ENCODE data around the gene DNAJB1. TPM values are rescaled to one million over a fixed set of nuclear protein-coding genes. Genes with fewer than 3 reads are reported as not detected.

Gene DNAJB1
- polyA plus RNA-seq, 6 donors from 2014 or later: 73.1 to 113 (median 75.9) TPM

- H3K27me3 Mint-ChIP-seq: peaks cover 18 to 51% (median 43%) of the 10 kb centered on the region in 3 donors
- H3K27ac Mint-ChIP-seq: peak overlapping the region in 1 of 6 donors; percentile 67
- no peak for DNase-seq
- H3K4me3 Mint-ChIP-seq: peak overlapping the region in 1 of 8 donors; percentile 35
- no peaks in the 10 kb centered on the region for H3K9me3 Mint-ChIP-seq
- peaks cover 16 to 30% (median 28%) of the 10 kb centered on the region in 3 donors for H3K4me1 Mint-ChIP-seq
- no peak for ATAC-seq (ENCODE audit: low read depth in 2 of 2)
- no peaks in the 10 kb centered on the region for H3K36me3 Mint-ChIP-seq
These were observed 41.9 kb downstream of the DNAJB1 start for GRCh38 chr19:14476327-14476672.

GRCh38 chr19:14475251-14476073 is 42.7 kb downstream of the DNAJB1 start, which contains the start of gene PTGER1:
PTGER1 (minus strand) TSS chr19:14475354; CDS start chr19:14474320, 1,034 bp downstream.
- H3K9me3 Mint-ChIP-seq: no peaks in the 10 kb centered on the region
- DNase-seq (no peak), ATAC-seq (ENCODE audit: low read depth in 2 of 2) (no peak)
- H3K27ac Mint-ChIP-seq: peak within 1 kb of the TSS in 1 of 6 donors; percentile 67
- H3K4me3 Mint-ChIP-seq: peak within 1 kb of the TSS in 5 of 8 donors; percentile 21 to 61 (median 40)
- peaks cover 16 to 30% (median 28%) of the 10 kb centered on the region in 3 donors for H3K4me1 Mint-ChIP-seq
- peaks cover 18 to 51% (median 43%) of the 10 kb centered on the region in 3 donors for H3K27me3 Mint-ChIP-seq
- H3K36me3 Mint-ChIP-seq: no peaks in the 10 kb centered on the region

GRCh38 chr19:14474827-14475226 is 43.4 kb downstream of the DNAJB1 start:
- Mint-ChIP-seq H3K4me1 (peaks cover 16 to 30% (median 28%) of the 10 kb centered on the region in 3 donors), H3K36me3 (peaks cover 0 to 2% of the 10 kb centered on the region in 2 donors), H3K27ac (no peak overlapping the region), H3K4me3 (peak overlapping the region in 5 of 8 donors; percentile 21 to 61 (median 40)), H3K9me3 (no peaks in the 10 kb centered on the region), H3K27me3 (peaks cover 18 to 51% (median 43%) of the 10 kb centered on the region in 3 donors)
- ATAC-seq (ENCODE audit: low read depth in 2 of 2) (no peak), DNase-seq (no peak)

GRCh38 chr19:14473978-14474578 is 44.1 kb downstream of the DNAJB1 start:
- Mint-ChIP-seq H3K27ac (no peak overlapping the region), H3K36me3 (peaks cover 0 to 8% of the 10 kb centered on the region in 2 donors), H3K4me1 (peaks cover 16 to 30% (median 28%) of the 10 kb centered on the region in 3 donors), H3K4me3 (peak overlapping the region in 2 of 8 donors; percentile 40 to 55), H3K27me3 (peaks cover 18 to 51% (median 43%) of the 10 kb centered on the region in 3 donors), H3K9me3 (no peaks in the 10 kb centered on the region)
- no peak for DNase-seq
- ATAC-seq (ENCODE audit: low read depth in 2 of 2): no peak

- peaks cover 0 to 14% of the 10 kb centered on the region in 2 donors for H3K36me3 Mint-ChIP-seq
- no peak for ATAC-seq (ENCODE audit: low read depth in 2 of 2)
- H3K27me3 Mint-ChIP-seq: peaks cover 18 to 51% (median 43%) of the 10 kb centered on the region in 3 donors
- peak overlapping the region; percentile 38 to 87 (median 74) for H3K4me3 Mint-ChIP-seq
- DNase-seq: no peak
- H3K27ac Mint-ChIP-seq: peak overlapping the region in 4 of 6 donors; percentile 16 to 82 (median 72)
- H3K9me3 Mint-ChIP-seq: no peaks in the 10 kb centered on the region
- H3K4me1 Mint-ChIP-seq: peaks cover 16 to 30% (median 28%) of the 10 kb centered on the region in 3 donors
These were observed 44.9 kb downstream of the DNAJB1 start for GRCh38 chr19:14473073-14473977.

- Mint-ChIP-seq H3K4me1 (peaks cover 16 to 30% (median 28%) of the 10 kb centered on the region in 3 donors), H3K27me3 (peaks cover 18 to 46% (median 43%) of the 10 kb centered on the region in 3 donors), H3K27ac (peak overlapping the region in 2 of 6 donors; percentile 16 to 68), H3K9me3 (no peaks in the 10 kb centered on the region), H3K36me3 (peaks cover 0 to 14% of the 10 kb centered on the region in 2 donors), H3K4me3 (peak overlapping the region in 7 of 8 donors; percentile 69 to 87 (median 74))
- peak; percentile 76 for DNase-seq
- peak; percentile 84 to 85 for ATAC-seq (ENCODE audit: low read depth in 2 of 2)
These were observed 45.8 kb downstream of the DNAJB1 start for GRCh38 chr19:14472202-14472938.

GRCh38 chr19:14471436-14472187 is 46.6 kb downstream of the DNAJB1 start:
- Mint-ChIP-seq H3K27ac (peak overlapping the region in 1 of 6 donors; percentile 33), H3K27me3 (peaks cover 18 to 39% (median 35%) of the 10 kb centered on the region in 3 donors), H3K4me1 (peaks cover 16 to 30% (median 26%) of the 10 kb centered on the region in 3 donors), H3K36me3 (peaks cover 0 to 14% of the 10 kb centered on the region in 2 donors), H3K9me3 (no peaks in the 10 kb centered on the region), H3K4me3 (peak overlapping the region in 4 of 8 donors; percentile 8 to 73 (median 40))
- DNase-seq: no peak
- ATAC-seq (ENCODE audit: low read depth in 2 of 2): no peak

GRCh38 chr19:14470031-14470876 is 47.9 kb downstream of the DNAJB1 start:
- Mint-ChIP-seq H3K4me1 (peaks cover 14 to 26% (median 22%) of the 10 kb centered on the region in 3 donors), H3K27ac (peak overlapping the region in 1 of 6 donors; percentile 51), H3K36me3 (peaks cover 0 to 14% of the 10 kb centered on the region in 2 donors), H3K27me3 (peaks cover 14 to 25% (median 21%) of the 10 kb centered on the region in 3 donors), H3K9me3 (no peaks in the 10 kb centered on the region), H3K4me3 (peak overlapping the region in 1 of 8 donors; percentile 35)
- ATAC-seq (ENCODE audit: low read depth in 2 of 2) (no peak), DNase-seq (no peak)

GRCh38 chr19:14467816-14468215 is 50.4 kb downstream of the DNAJB1 start:
- Mint-ChIP-seq H3K36me3 (peaks cover 0 to 14% of the 10 kb centered on the region in 2 donors), H3K9me3 (no peaks in the 10 kb centered on the region), H3K27me3 (peaks cover under 1 to 8% (median 3%) of the 10 kb centered on the region in 3 donors), H3K27ac (peak overlapping the region in 1 of 6 donors; percentile 89), H3K4me1 (peaks cover 3 to 12% (median 9%) of the 10 kb centered on the region in 3 donors), H3K4me3 (no peak overlapping the region)
- ATAC-seq (ENCODE audit: low read depth in 2 of 2) (no peak), DNase-seq (no peak)

- no peak overlapping the region for H3K27ac Mint-ChIP-seq
These were observed 50.8 kb downstream of the DNAJB1 start for GRCh38 chr19:14467391-14467790.

More at GRCh38 chr19:14467391-14467790, 50.8 kb downstream of the DNAJB1 start:
- DNase-seq (no peak), ATAC-seq (ENCODE audit: low read depth in 2 of 2) (no peak)
- no peaks in the 10 kb centered on the region for H3K9me3 Mint-ChIP-seq
- H3K27me3 Mint-ChIP-seq: peaks cover 0 to 3% (median 0%) of the 10 kb centered on the region in 3 donors
- H3K4me1 Mint-ChIP-seq: peaks cover 0 to 8% (median 6%) of the 10 kb centered on the region in 3 donors
- peaks cover 0 to 14% of the 10 kb centered on the region in 2 donors for H3K36me3 Mint-ChIP-seq
- H3K4me3 Mint-ChIP-seq: no peak overlapping the region
